HEK293T (cell line): ENCODE results near the gene ATXN7L2.
"Not testable (repeated sequence)": the region's sequence is repeated elsewhere in the genome, so short reads cannot be mapped to it uniquely, and the experiment has no call there.

Experiments
- CTCF ChIA-PET: fragments of 350-600 bp; formaldehyde crosslinking; extraction: SDS; loops from one replicate; lab custom pipeline; 2021; ENCODE audit warnings: antibody characterized with exemption, inconsistent platforms; lab: Yijun Ruan, JAX
- POLR2A ChIA-PET: fragments of 350-600 bp; formaldehyde crosslinking; extraction: SDS; loops from one replicate; lab custom pipeline; 2020; ENCODE audit warnings: antibody characterized with exemption, inconsistent platforms; lab: Yijun Ruan, JAX
- DNase-seq: peaks from one replicate; pipeline ENCODE4 v3.0.0; 2012; ENCODE audit warnings: mixed read lengths; ENCODE audit errors: extremely low spot score
- ARNT ChIP-seq: fragments of 450-650 bp; IDR thresholded peaks from 2 replicates; pipeline ENCODE4 v1.6.1; 2017; ENCODE audit warnings: mild to moderate bottlenecking
- BHLHE40 ChIP-seq: fragments of 450-650 bp; IDR thresholded peaks from 2 replicates; pipeline ENCODE4 v1.6.1; 2016; ENCODE audit warnings: mild to moderate bottlenecking, moderate library complexity, borderline replicate concordance
- CTBP1 ChIP-seq: fragments of 450-650 bp; IDR thresholded peaks from 2 replicates; pipeline ENCODE4 v1.6.1; 2016; ENCODE audit warnings: borderline replicate concordance
- ELF4 ChIP-seq: fragments of 450-650 bp; IDR thresholded peaks from 2 replicates; pipeline ENCODE4 v1.6.1; 2017; ENCODE audit warnings: antibody characterized with exemption
- FOXA1 ChIP-seq: fragments of 450-650 bp; IDR thresholded peaks from 2 replicates; pipeline ENCODE4 v1.6.1; 2016; ENCODE audit warnings: mild to moderate bottlenecking
- FOXK2 ChIP-seq: fragments of 450-650 bp; IDR thresholded peaks from 2 replicates; pipeline ENCODE4 v1.6.1; 2016; ENCODE audit warnings: mild to moderate bottlenecking
- FOXM1 ChIP-seq: fragments of 450-650 bp; IDR thresholded peaks from 2 replicates; pipeline ENCODE4 v1.6.1; 2017; ENCODE audit warnings: mild to moderate bottlenecking, borderline replicate concordance
- HDGF ChIP-seq: fragments of 450-650 bp; IDR thresholded peaks from 2 replicates; pipeline ENCODE4 v1.6.1; 2017; ENCODE audit warnings: antibody characterized with exemption, borderline replicate concordance
- L3MBTL2 ChIP-seq: fragments of 450-650 bp; conservative IDR thresholded peaks from 2 replicates; pipeline ENCODE4 v1.6.1; 2016; ENCODE audit warnings: mild to moderate bottlenecking
- LEF1 ChIP-seq: fragments of 450-650 bp; IDR thresholded peaks from 2 replicates; pipeline ENCODE4 v1.6.1; 2017; ENCODE audit warnings: mild to moderate bottlenecking, borderline replicate concordance
- NFRKB ChIP-seq: fragments of 450-650 bp; IDR thresholded peaks from 2 replicates; pipeline ENCODE4 v1.6.1; 2016; ENCODE audit warnings: mild to moderate bottlenecking, moderate library complexity
- PKNOX1 ChIP-seq: fragments of 450-650 bp; IDR thresholded peaks from 2 replicates; pipeline ENCODE4 v1.6.1; 2016
- SP1 ChIP-seq: fragments of 450-650 bp; IDR thresholded peaks from 2 replicates; pipeline ENCODE4 v1.6.1; 2017
- SUZ12 ChIP-seq: fragments of 450-650 bp; IDR thresholded peaks from 2 replicates; pipeline ENCODE4 v1.6.1; 2016; ENCODE audit warnings: mild to moderate bottlenecking
- TARDBP ChIP-seq: fragments of 450-650 bp; IDR thresholded peaks from 2 replicates; pipeline ENCODE4 v1.6.1; 2016
- ZNF384 ChIP-seq: fragments of 450-650 bp; IDR thresholded peaks from 2 replicates; pipeline ENCODE4 v1.6.1; 2016

Gene ATXN7L2

GRCh38 chr1:109467301-109467777 is 16.4 kb upstream of the ATXN7L2 start:
- TF ChIP-seq ARNT: no peak
- no peak for TF ChIP-seq CTBP1
- POLR2A ChIA-PET: no interaction called here
- peak; percentile 14 for DNase-seq
- CTCF ChIA-PET: no interaction called here

GRCh38 chr1:109468061-109468460 is 15.6 kb upstream of the ATXN7L2 start:
- no peak for DNase-seq
- POLR2A ChIA-PET: interaction anchor here (1.0 to 2.5 kb wide), 2 partner anchors 15 to 295 kb away, joined by 3 to 11 read pairs; partner anchors contain the start of gene ATXN7L2
- CTCF ChIA-PET: no interaction called here
- TF ChIP-seq ELF4: no peak
- no peak for TF ChIP-seq FOXA1
- TF ChIP-seq FOXM1: no peak
- TF ChIP-seq NFRKB: no peak
- no peak for TF ChIP-seq SUZ12
- TF ChIP-seq LEF1: no peak
- no peak for TF ChIP-seq TARDBP
- TF ChIP-seq ARNT: no peak
- no peak for TF ChIP-seq L3MBTL2
- TF ChIP-seq BHLHE40: no peak
- TF ChIP-seq FOXK2: no peak
- TF ChIP-seq HDGF: no peak
- TF ChIP-seq ZNF384: no peak
- no peak for TF ChIP-seq PKNOX1
- TF ChIP-seq SP1: no peak

GRCh38 chr1:109468903-109469302 is 14.8 kb upstream of the ATXN7L2 start:
- CTCF ChIA-PET: interaction anchor here (1.3 kb wide), 1 partner anchor 13 kb away, joined by 3 read pairs; no protein-coding TSS in a partner anchor
- no peak for TF ChIP-seq LEF1
- no peak for TF ChIP-seq PKNOX1
- TF ChIP-seq SUZ12: no peak
- TF ChIP-seq SP1: no peak
- TF ChIP-seq ARNT: no peak
- TF ChIP-seq FOXA1: no peak
- TF ChIP-seq FOXM1: no peak
- TF ChIP-seq ELF4: no peak
- POLR2A ChIA-PET: interaction anchor here (0.8 to 2.5 kb wide), 3 partner anchors 15 to 295 kb away, joined by 3 to 11 read pairs (median 3); partner anchors contain the start of genes ATXN7L2 and PSMA5
- DNase-seq: no peak

- CTCF ChIA-PET: interaction anchor here (1.3 kb wide), 1 partner anchor 11 kb away, joined by 3 read pairs; no protein-coding TSS in a partner anchor
- POLR2A ChIA-PET: interaction anchor here (2.5 kb wide), 1 partner anchor 13 kb away, joined by 11 read pairs; the partner anchor contains the start of gene ATXN7L2
- TF ChIP-seq BHLHE40 (no peak), FOXA1 (no peak), PKNOX1 (no peak), HDGF (no peak), TARDBP (no peak), NFRKB (no peak), L3MBTL2 (no peak)
- DNase-seq: peak; percentile 7
These were observed 13.5 kb upstream of the ATXN7L2 start for GRCh38 chr1:109470245-109470644.

GRCh38 chr1:109472779-109473178 is 10.9 kb upstream of the ATXN7L2 start:
- POLR2A ChIA-PET: interaction anchor here (1.5 kb wide), 1 partner anchor 11 kb away, joined by 5 read pairs; the partner anchor contains the start of gene ATXN7L2
- CTCF ChIA-PET: no interaction called here
- DNase-seq: no peak
- TF ChIP-seq PKNOX1: no peak
- TF ChIP-seq SP1: no peak

- POLR2A ChIA-PET, DNase-seq, CTCF ChIA-PET: not testable (repeated sequence)
These were observed 10.2 kb upstream of the ATXN7L2 start for GRCh38 chr1:109473284-109474057.

- POLR2A ChIA-PET: no interaction called here
These were observed 9.0 kb upstream of the ATXN7L2 start for GRCh38 chr1:109474697-109475096.

More at GRCh38 chr1:109474697-109475096, 9.0 kb upstream of the ATXN7L2 start:
- DNase-seq: no peak
- CTCF ChIA-PET: no interaction called here
- TF ChIP-seq ZNF384 (no peak), ELF4 (no peak), SUZ12 (no peak), HDGF (no peak), TARDBP (no peak), BHLHE40 (no peak), CTBP1 (no peak), LEF1 (no peak), FOXA1 (no peak), SP1 (no peak), FOXK2 (no peak), L3MBTL2 (no peak), NFRKB (no peak), FOXM1 (no peak)
